NCI-H510A treated with DMSO at 0.1 percent for 48 hours (cell line): ENCODE data around the gene NR4A1.
A peak's percentile ranks its signal among the peaks of the same experiment; 100 is the strongest.

Source experiments
- DNase-seq: peaks from one replicate; lab custom pipeline; 2025; lab: John Stamatoyannopoulos, UW

Gene NR4A1

DNA sequence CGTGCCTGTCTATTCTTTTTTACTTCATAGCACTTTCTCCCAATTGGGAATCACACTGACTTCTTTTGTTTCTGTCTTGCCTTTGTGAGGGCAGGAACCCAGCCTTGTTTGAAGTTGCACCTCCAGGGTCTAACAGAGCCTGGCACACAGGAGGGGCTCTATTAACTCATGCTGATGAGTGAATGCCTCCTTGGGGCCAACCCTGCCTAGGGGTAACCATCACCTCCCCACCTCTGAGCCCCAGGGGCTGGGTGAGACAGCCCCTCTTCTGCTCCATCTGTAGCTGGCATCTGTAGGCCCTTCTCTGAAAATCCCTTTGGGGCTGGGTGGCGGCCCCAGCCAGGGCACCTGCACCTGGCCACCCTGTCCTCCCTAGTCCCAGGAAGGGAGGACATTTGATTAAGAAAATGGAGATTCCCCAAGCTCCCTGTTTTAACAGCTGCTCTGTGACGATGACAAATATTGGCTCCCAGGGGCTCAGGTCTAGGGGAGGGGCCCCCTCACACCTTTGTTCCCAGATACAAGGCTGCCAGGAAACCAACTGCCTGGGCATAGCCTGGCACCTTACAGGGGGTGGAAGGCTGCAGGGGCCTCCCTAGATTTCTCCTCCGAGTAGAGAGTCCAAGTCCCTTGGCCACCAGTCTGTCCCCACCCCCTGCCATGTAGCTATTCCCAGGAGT lies 32.7 kb upstream of the NR4A1 start:
- no peak for DNase-seq

DNA sequence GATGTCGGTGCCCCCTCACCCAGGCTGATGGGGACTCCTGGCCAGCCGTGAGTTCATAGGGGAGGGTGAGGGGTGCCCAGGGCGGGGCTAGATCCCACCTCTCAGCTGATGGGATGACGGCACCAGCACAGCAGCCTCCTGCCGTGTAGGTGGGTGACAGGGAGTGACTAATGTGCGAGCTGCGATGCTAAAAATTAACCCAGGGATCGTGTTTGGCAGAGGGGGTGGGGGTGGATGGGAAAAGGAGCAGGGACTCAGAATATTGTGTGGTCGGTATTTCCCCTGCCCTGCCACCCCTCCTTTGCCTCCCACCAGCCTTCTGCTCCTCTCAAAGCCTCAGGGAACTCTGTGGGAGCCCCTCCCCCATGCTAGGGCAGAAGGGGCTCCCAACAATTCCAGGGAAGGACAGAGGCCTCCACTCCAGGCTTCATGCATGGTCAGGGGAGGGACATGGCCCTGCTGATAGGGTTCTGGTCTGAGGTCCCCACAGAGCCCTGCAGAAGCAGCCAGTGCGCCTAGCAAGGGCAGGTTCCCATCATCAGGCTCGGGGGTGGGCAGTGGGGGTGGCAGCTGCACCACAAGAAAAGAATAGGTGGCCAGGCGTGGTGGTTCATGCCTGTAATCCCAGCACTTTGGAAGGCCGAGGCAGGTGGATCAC lies 32.0 kb upstream of the NR4A1 start:
- no peak for DNase-seq

DNA sequence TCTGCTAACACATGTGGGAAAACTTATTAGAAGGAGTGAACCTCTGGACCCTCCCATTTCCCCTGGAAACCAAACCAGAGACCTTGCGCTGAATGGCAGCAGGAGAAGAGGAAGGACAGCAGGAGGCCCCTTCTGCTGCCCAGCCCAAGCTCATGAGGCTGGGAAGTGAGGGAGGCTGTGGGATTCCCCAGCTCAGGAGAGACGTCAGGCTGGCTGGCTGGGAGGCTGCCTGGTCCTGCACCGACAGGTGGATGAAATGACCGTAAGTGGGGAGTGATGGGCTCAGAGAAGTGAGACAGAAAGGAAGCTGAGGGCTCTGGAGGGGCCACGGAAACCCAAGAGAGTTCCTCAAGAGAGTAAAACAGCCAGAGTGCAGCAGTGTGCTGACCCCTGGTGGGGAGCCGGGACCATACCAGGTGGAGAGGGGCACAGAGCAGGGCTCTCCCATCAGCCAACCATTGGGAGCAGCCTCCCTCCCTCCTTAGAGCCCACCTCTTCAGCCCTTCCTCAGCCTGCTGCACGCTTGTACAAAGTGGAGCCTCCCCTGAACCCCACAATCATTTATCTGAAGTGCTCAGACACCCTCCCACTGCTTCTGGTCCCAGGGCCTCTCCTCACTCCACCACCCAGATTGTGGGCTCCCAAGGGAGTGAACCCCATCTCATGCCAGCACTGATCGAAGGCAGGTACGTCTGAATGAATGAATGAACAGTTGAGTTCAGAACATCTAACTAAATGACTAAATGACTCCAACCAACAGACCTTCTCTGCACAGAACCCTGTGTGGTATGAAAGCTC lies 30.5 kb upstream of the NR4A1 start:
- DNase-seq: peak; percentile 26

DNA sequence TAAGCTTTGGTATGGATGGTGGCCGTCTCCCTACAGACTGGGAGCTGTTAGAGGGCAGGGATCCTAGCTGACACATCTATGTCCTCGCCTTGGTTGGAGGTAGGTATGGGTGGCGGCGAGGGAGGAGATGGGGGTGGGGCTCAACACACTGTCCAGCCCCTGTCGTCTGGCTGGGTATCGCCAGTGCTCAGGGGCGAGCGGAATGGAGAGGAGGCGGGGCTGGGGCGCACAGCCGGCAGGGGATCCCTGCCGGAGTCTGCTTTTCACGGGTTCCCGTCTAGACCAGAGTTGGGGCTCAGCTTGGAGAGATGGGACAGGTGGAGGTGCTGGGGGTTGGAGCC lies 28.4 kb upstream of the NR4A1 start:
- DNase-seq: peak; percentile 72

DNA sequence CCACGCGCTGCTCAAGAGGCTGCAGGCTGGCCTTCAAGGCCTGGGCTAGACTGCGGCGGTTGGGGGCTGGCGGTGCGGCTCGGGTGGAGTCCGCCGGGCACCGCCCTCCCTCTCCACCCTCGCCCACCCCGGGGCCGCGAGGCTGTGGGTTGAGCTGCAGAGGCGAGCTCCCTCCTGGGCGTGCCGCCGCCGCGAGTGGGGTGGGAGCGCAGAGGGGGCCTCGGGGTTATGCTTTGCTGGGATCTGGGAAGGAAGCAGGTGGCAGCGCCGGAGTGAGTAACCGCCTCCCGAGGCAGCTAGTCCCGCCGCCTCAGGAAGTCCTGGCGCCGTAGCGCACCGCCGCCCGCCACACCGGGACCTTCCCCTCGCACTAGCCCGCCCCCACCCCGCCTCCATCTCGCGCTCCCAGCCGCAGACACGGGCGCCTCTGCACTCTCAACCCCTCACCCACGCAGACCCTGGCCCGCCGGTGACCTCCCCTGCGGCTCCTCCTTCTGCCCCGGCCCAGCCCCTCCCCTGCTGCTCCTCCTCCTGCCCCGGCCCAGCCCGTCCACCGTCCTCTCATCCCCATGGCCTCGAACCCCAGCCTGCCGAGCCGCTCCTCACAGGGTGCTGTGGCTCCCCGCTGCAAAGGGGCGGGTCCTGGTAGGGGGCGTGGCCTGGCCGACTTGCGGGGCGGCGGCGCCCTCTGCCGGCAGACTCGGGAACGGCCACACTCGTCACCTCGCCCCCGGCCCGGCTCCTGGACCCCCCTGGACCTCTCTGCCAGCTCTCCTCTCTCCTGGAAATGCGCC lies 27.9 kb upstream of the NR4A1 start:
- DNase-seq: peak; percentile 72

DNA sequence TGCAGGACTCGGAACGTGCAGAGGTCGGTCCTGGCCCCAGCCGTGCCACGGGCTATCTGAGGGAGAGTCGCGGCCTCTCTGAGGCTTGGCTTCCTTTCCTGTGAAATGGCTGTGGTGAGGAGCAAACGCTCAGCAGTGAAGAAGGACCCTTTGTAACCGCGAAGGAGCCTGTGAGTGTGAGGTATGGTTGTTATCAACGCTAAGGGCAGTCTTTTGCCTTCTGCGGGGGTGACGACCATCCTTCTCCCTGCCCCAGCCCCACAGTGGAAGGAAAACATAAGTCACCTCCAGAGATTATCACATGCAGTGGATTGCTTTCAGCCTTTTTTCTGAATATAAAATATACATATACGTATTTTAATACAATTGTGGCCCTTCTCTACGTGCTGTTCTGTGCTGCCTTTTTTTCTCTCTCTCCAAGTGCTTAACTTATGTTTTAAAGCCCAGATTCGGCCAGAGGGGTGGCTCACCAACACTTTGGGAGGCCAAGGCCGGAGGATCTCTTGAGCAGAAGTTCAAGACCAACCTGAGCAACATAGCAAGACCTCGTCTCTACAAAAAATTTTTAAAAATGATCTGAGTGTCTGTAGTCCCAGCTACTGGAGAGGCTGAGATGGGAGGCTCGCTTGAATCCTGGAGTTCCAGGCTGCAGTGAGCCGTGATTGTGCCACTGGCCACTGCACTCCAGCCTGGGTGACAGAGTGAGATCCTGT lies 27.1 kb upstream of the NR4A1 start:
- no peak for DNase-seq

DNA sequence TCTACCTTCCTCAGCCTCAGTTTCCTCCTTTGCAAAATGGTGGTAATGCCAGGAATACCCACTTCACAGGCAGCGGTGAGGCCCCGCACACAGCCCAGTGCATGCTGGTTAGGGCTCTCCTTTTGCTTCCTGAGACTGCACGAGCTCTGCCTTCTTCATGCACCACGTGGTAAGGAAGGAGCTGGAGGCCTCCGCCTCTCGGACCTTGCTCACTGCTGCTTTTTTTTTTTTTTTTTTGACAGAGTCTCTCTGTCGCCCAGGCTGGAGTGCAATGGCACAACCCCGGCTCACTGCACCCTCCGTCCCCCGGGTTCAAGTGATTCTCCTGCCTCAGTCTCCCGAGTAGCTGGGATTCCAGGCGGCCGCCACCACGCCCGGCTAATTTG lies 26.4 kb upstream of the NR4A1 start:
- DNase-seq: no peak

DNA sequence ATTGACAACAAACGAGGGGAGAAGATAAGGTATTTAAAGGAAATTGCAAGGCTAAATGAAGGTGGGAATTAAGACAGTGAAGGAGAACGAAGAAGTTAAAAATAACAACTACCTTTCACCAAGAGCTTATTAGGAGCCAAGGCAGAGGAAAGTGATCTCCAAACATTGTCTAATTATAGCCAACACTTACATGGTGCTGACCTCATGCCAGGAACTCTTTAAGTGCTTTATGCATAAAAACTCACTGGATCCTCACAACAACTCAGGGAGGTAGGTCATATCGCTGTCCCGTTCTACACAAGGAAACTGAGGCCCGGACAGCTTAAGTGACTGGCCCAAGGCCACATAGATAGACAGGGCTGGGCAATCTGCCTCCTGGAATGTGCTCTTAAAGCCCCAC lies 25.0 kb upstream of the NR4A1 start:
- DNase-seq: no peak

DNA sequence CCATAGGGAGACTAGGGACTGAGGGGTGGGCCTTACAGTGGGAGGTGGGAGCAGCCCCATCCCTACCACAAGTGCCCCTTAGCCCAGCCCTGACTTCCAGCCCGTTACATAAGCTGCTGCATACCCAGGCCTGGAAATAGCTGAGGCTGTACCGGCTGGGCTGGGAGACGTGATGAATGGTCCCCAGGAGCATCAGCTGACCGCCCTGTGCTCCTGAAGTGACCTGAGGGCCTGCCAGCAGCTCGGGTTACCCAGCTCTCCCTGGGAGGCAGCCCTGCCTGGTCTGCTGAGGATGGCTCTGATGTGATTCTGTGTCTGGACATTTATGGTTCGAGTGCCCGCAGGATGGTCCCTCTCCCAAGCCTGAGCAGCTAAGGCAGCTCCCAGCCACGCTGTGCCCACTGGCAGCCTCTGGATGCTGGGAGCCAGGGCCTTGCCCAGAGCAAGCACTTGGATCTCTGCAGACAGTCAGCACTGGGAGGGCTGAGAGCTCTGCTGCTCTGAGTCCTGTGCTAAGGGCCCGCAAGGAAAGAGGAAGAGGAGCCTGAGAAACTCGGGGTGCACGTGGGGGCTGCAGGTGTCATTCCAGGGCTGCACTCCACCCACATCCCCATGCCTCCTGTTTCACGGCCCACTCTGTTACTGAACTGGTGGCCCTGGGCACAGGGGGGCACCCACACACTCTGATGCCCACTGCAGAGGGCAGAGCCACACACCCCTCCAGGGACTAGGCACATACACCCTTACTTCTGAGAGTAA lies 24.0 kb upstream of the NR4A1 start:
- no peak for DNase-seq

DNA sequence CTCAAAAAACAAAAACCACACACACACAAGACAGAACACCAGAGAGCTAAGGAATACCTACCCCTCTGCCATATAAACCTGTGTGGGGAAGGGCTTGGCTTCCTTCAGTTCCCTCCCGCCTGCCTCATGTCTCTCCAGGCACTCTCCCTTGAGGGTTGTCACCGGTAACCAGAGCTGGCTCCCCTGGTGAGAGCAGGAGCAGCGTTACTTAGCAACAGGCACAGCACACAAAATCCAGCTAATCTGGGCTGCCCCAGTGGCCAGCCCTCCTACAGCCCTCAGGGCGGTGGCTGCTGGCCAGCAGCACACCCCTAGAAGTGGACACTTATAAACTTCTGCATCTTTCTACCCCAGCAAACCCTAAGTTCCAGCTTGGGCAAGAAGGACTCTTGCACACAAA lies 21.6 kb upstream of the NR4A1 start:
- DNase-seq: peak; percentile 91

DNA sequence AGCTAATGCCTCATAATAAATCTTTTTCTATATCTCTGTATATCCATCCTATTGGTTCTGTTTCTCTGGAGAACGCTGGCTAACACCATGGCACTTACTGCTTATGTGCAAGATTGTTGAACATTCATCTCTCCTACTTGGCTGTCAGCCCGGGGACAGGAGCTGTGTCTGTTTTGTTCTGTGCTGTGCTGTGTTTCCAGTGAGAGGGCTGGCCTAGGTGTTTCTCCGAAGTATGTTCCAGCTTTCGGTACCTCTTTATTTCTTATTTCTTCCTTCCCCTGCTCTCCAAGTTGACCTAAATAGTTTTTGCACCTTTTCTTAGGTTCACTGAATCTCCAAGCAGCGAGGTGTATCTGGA lies 18.8 kb upstream of the NR4A1 start:
- DNase-seq: no peak

DNA sequence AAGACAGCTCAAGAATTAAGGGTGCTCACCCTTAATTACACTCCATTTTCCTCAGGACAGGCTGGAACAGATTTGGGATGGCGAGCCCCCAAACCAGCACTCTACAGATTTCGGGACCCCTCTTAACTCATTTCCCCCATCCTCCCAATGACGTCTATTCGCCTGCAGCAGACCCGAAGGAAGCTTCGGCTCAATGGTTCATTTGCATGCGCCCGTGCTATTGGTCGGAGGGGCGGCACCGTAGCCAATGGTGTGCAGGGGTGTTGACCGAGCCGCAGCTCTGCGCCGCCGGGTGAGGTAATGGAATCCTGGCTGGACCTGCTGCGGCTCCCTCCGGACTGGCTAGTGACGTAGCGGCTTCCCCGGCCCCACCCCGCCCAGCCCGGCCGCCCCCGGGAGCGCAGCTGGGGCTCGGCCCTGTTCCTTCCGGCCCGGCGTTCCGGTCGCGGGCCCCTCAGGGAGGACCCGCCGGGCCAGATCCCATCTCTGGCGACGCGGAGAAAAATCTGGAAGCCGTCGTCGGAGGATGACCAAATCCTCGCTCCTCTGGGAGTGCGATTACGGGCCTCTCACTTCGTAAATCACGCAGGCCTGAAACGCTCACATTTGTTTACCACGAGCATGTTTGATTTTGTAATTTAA lies 18.3 kb upstream of the NR4A1 start:
- DNase-seq: peak; percentile 93

DNA sequence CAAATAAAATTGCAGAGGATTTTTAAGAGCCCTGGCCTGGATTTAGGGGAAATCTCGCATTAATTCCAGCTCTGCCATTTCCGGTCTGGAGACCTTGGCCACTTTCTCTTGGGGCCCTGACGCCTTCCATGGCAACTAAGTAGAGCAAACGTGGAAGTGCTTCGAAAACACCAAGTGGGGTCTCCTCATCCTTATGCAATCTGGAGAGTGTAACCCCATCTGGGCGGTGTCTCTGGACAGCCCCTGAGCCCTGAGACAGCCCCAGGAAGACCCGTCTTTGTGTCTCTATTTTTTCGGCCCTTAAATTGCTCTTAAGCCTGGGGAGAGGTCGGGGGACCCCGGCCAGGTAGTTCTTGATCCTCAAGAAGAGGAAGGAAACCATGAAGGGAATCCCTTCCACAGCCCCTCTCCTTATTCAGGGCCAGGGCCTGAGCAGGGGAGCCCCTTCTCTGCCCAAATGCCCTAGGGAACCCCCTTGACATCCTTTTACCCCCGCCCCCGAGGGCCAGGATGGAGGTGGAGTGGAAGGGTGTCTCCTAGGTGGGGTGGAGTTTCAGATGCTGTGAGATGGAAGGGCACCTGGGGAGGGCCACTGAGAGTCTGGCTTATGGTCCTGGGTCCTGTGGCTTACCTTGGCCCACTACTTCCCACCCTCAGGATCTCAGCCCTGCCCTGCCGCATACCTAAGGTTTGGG lies 17.6 kb upstream of the NR4A1 start:
- no peak for DNase-seq

DNA sequence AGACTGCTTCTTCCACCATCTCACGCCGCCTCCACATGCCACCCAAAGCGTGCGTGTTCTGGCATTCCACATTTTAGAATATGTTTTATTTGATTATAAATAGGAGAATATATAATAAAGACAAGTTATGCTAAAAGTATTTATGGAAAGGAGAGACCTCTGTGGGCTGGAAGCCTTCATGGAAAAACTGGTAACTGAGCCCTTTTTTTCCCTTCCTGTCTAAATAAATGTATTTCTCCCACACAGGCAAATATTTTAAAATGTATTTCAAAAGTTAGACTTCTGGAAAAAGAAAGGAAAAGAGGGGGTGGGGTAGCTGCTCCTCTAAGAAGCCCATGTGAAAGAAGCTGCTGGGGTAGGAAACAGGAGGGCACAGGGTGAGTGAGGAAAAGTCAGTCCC lies 16.1 kb upstream of the NR4A1 start:
- DNase-seq: no peak

DNA sequence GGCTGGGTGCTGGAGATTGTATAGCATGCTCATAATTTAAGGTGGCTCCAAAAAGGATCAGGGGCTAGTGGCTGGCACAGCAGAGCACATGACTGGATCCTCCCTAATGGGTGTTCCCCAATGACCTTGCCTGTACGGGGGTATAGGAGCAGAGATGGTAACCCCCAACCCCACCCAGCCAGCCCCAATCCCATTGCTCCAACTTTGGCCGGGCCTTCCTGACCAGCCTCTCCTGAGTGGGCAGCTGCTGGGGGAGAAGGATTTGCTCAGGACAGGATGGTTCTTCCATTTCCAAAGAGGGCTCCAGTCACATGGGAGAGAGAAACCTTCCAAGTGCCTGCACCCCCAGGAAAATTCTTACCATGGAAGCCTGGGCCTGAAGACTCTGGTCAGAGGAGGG lies 15.3 kb upstream of the NR4A1 start:
- DNase-seq: no peak

DNA sequence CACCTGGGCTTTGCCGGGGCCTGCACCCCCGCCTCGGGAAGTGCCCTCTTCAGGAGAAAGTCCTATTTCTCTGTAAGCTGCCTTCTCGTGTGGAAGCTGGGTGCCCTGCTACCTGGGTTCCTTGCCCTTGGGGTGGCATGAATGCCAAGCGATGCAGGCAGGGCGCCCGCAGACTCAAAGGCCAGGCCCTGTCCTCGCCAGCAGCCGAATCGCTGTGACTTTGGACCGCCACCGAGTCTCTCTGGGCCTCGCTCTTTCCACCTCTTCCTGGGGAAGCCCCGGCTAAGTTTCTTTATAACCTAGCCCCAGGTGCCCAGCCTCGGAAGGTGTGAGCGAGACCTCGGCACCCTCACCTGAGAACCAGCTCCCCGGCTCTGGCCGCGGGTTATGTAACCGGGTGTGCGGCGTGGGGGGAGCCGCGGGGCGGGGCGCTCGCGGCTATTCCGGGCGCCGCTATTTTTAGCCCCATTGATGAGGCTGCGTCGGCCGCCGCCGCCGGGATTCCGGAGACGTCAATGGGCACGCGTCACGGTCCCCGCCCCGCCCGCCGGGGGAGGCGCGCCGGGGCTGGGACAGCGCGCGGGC lies 14.6 kb upstream of the NR4A1 start:
- DNase-seq: peak; percentile 73

DNA sequence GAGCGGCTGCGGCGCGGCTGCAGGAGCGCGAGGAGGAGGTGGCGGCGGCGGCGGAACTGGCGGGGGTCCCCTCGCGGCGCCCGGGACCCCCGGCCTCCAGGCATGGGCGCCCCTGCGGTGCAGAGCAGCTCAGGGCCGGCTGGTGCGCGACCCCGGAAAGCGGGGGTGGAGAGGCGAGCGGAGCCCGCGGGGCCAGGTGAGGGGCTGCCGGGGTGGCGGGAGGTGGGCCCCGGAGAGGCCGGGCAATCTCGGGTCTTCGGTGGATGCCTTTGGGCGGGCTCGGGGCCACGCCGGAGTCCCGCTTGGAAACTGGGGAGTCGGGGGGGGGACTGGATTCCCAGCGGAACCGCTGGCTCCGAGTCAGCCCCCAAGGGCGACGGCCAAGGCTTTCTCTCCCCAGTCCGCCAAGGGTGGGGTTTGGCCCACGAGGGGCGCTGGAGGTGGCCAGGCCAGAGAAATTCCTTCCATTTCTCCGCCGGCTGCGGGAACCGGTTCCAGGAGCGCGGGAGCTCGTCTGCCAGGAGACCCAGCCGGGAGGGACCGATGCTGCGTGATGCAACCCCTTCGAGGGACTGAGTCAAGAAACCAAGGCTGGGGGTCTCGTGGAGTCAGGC lies 13.9 kb upstream of the NR4A1 start:
- DNase-seq: no peak

DNA sequence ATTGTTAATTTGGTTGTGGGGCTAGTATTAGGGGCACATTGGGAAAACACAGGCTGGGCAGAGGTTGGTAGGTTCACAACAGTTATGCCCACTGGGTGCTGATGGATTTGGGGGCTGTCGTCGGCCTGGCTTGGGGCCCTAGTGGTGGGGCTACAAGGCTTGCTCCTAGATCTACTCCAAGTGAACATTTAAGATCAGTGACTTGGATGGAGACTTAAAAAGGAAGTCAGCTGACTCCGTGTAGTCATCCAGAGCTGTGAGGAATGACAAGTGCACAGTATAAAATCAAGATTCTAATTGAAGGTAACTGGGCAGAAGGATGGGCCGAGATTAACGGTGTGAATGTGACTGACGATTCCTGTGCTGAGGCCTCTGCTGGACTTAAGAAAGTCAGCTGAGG lies 12.8 kb upstream of the NR4A1 start:
- DNase-seq: no peak

DNA sequence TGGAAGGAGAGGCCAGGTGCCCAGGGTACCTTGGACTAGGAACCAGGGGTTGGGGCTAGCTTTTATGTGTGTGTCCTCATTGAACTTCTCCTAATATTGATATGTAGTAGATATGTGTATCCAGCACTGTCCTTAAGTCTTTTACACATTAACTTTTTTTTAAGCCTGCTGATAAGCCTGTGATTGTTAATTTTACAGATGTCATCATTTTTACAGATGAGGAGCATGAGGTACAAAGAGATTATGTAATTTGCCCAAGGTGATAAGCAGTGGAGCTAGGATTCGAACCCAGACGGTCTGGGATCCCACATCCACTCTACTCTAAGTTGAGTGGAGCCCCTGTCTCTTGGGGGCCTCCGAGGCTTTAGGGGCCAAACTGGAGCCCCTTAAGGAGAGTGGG lies 10.2 kb upstream of the NR4A1 start:
- no peak for DNase-seq
